Measurements from ENCODE around the gene PLXNC1. TPM values are rescaled to one million over a fixed set of nuclear protein-coding genes. Genes with fewer than 3 reads are reported as not detected.

PLXNC1 gene
- total and polyA plus RNA-seq, 2 of the 8 experiments (the other 6 are each of a cell fraction or from before 2014, with no cell fraction given) = 0.83 to 2.0 TPM

- no peak overlapping the region for H3K18ac ChIP-seq (ENCODE audit: extremely low read depth, low read length)
- no peak overlapping the region for H2BK120ac ChIP-seq (replicated peaks; ENCODE audit: low read depth, low read length)
- no peak overlapping the region for H3K4me2 ChIP-seq (ENCODE audit: insufficient read depth in 1 of 2, low read depth in 2 of 2, low read length in 2 of 2)
- ChIA-PET CTCF (ENCODE audit: partially characterized antibody) (interaction anchor here (0.6 to 5.4 kb wide), 6 partner anchors 10 to 360 kb away, joined by 3 to 40 read pairs (median 4); no protein-coding TSS in a partner anchor), POLR2A (ENCODE audit: partially characterized antibody) (no interaction called here)
- 80% methylated on average over 1 of the region's 1 CpG; no CpG with 5 or more reads in 1 of the 2 experiments for WGBS, 2 experiments (ENCODE audit: extremely low coverage in 1 of 2, insufficient coverage in 1 of 2, insufficient read length in 1 of 2, insufficient replicate concordance in 2 of 2, low coverage in 1 of 2, low lambda C conversion rate in 2 of 2, missing lambda C conversion rate in 1 of 2)
- no peaks in the 10 kb centered on the region for H3K36me3 ChIP-seq (ENCODE audit: control insufficient read depth in 2 of 4, insufficient read depth in 4 of 4, low read length in 3 of 4)
- DNase-seq (ENCODE audit: low read depth in 1 of 2, low spot score in 2 of 2) (no peak), FAIRE-seq (no peak)
- no peaks in the 10 kb centered on the region for H3K9me3 ChIP-seq (ENCODE audit: insufficient read depth in 2 of 2, low read depth in 1 of 2, low read length in 1 of 2)
- H3K79me2 ChIP-seq (ENCODE audit: control insufficient read depth in 1 of 2, insufficient read depth in 2 of 2, low read length in 2 of 2) = no peaks in the 10 kb centered on the region
- no peak overlapping the region for H2BK5ac ChIP-seq (ENCODE audit: low read depth, low read length)
- no peak overlapping the region for H2BK12ac ChIP-seq (ENCODE audit: low read depth, low read length)
- H3K4me3 ChIP-seq (ENCODE audit: extremely low read depth in 1 of 4, insufficient read depth in 2 of 4, low read depth in 3 of 4, low read length in 4 of 4) = no peak overlapping the region
- no peak overlapping the region for H3K56ac ChIP-seq (replicated peaks; ENCODE audit: insufficient read length, low read depth, low read length)
- H4K91ac ChIP-seq (replicated peaks; ENCODE audit: insufficient read length, low read length) = no peak overlapping the region
- H3K4me1 ChIP-seq (replicated peaks in 1 of 4; ENCODE audit: control insufficient read depth in 3 of 4, insufficient read depth in 4 of 4, low read length in 3 of 4) = no peaks in the 10 kb centered on the region; a peak in 1 of 7 replicates
- no peak overlapping the region for H3K27ac ChIP-seq (ENCODE audit: low read depth, low read length)
- H3K4ac ChIP-seq (replicated peaks; ENCODE audit: insufficient read length, low read depth, low read length) = no peak overlapping the region
- H2BK20ac ChIP-seq (ENCODE audit: low read length) = no peak overlapping the region
- H3K9ac ChIP-seq (replicated peaks in 1 of 4; ENCODE audit: extremely low read depth in 1 of 4, low read depth in 3 of 4, low read length in 3 of 4) = no peak overlapping the region
- no peak overlapping the region for H4K5ac ChIP-seq (ENCODE audit: insufficient read length, low read depth, low read length)
- no peak overlapping the region for H3K14ac ChIP-seq (ENCODE audit: insufficient read length)
- no peak overlapping the region for H2BK15ac ChIP-seq (ENCODE audit: low read length)
- no peaks in the 10 kb centered on the region for H3K23me2 ChIP-seq (ENCODE audit: low read depth, low read length)
- H3K79me1 ChIP-seq (ENCODE audit: low read depth, low read length) = no peaks in the 10 kb centered on the region
- H4K8ac ChIP-seq (ENCODE audit: extremely low read depth, insufficient read depth, low read length) = no peak overlapping the region
- H2AFZ ChIP-seq (ENCODE audit: low read length) = no peak overlapping the region
- H3K27me3 ChIP-seq (replicated peaks in 1 of 4; ENCODE audit: control insufficient read depth in 3 of 4, extremely low read depth in 1 of 4, insufficient read depth in 3 of 4, low read length in 3 of 4) = no peaks in the 10 kb centered on the region; a peak in 1 of 7 replicates
- no peak overlapping the region for H3K23ac ChIP-seq (ENCODE audit: insufficient read length)
- H2AK5ac ChIP-seq (ENCODE audit: low read depth, low read length) = no peak overlapping the region
- H4K20me1 ChIP-seq (replicated peaks in 1 of 2; ENCODE audit: control insufficient read depth in 1 of 2, insufficient read depth in 2 of 2, low read length in 2 of 2) = no peaks in the 10 kb centered on the region
These were observed 22.3 kb upstream of the PLXNC1 start for GRCh38 chr12:94126067-94126466.
